OCI-LY7 (cell line): ENCODE data around the gene PLCB3. TPM values are rescaled to one million over a fixed set of nuclear protein-coding genes. Genes with fewer than 3 reads are reported as not detected.

ENCODE experiments used
- BruUV-seq: library from RNA; stranded (reverse); fragments of 400-500 nt; replicated peaks from 2 replicates; lab custom pipeline; 2021; lab: Mats Ljungman, UMichigan
- CTCF ChIA-PET: fragments of 300-600 bp; sonication (Branson Sonifier 250); formaldehyde crosslinking; loops from one replicate; lab custom pipeline; 2022; ENCODE audit warnings: antibody characterized with exemption; ENCODE audit not compliant: unreplicated experiment; lab: Charles Lee
- POLR2A ChIA-PET: fragments of 300-600 bp; sonication (Branson Sonifier 250); formaldehyde crosslinking; loops from one replicate; lab custom pipeline; 2022; ENCODE audit warnings: antibody characterized with exemption; lab: Charles Lee
- DNase-seq: peaks from one replicate; pipeline ENCODE4 v3.0.0-alpha.2; 2015; ENCODE audit warnings: low spot score
- H2AFZ ChIP-seq: fragments of 200-600 bp; sonication (generic), shearing (Covaris generic); 2 replicates; pipeline ENCODE4 v1.6.1; 2014; ENCODE audit warnings: mild to moderate bottlenecking, antibody characterized with exemption, low read length, moderate library complexity
- H3K27ac ChIP-seq: fragments of 200-600 bp; sonication (generic); 2 replicates; pipeline ENCODE4 v1.5.1; 2014; ENCODE audit warnings: mixed run types, low read depth, mild to moderate bottlenecking, moderate library complexity, low read length, inconsistent platforms; ENCODE audit not compliant: poor library complexity, severe bottlenecking
- H3K36me3 ChIP-seq: fragments of 200-600 bp; sonication (generic); 2 replicates; pipeline ENCODE4 v1.6.1; 2014; ENCODE audit warnings: mild to moderate bottlenecking, antibody characterized with exemption, low read length, moderate library complexity, mixed read lengths; ENCODE audit not compliant: insufficient read depth
- H3K4me1 ChIP-seq: fragments of 200-600 bp; sonication (generic); 2 replicates; pipeline ENCODE4 v1.5.1; 2014; ENCODE audit warnings: mild to moderate bottlenecking, low read length; ENCODE audit not compliant: insufficient read depth, poor library complexity, severe bottlenecking
- H3K4me2 ChIP-seq: fragments of 200-600 bp; sonication (generic); 2 replicates; pipeline ENCODE4 v1.6.1; 2014; ENCODE audit warnings: mild to moderate bottlenecking, low read length
- H3K4me3 ChIP-seq: fragments of 200-600 bp; sonication (generic); 2 replicates; pipeline ENCODE4 v1.5.1; 2014; ENCODE audit warnings: mild to moderate bottlenecking, low read depth, low read length; ENCODE audit not compliant: poor library complexity, severe bottlenecking
- H3K79me2 ChIP-seq: fragments of 200-600 bp; sonication (generic); 2 replicates; pipeline ENCODE4 v1.6.1; 2016; ENCODE audit warnings: low read depth, mild to moderate bottlenecking, low read length, moderate library complexity, mixed read lengths; ENCODE audit not compliant: insufficient read depth
- H3K9me2 ChIP-seq: fragments of 200-600 bp; sonication (generic); 2 replicates; pipeline ENCODE4 v1.6.1; 2016; ENCODE audit warnings: mild to moderate bottlenecking, low read length, mixed read lengths; ENCODE audit not compliant: insufficient read depth
- H3K9me3 ChIP-seq: fragments of 200-600 bp; sonication (generic); 2 replicates; pipeline ENCODE4 v1.6.1; 2014; ENCODE audit warnings: mild to moderate bottlenecking, mixed run types, low read length, mixed read lengths
- H4K20me1 ChIP-seq: fragments of 200-600 bp; sonication (generic); 2 replicates; pipeline ENCODE4 v1.6.1; 2014; ENCODE audit warnings: mild to moderate bottlenecking, antibody characterized with exemption, low read length, moderate library complexity, mixed read lengths; ENCODE audit not compliant: insufficient read depth
- EZH2phosphoT487 ChIP-seq: fragments of 200-600 bp; sonication (generic); IDR thresholded peaks from 2 replicates; pipeline ENCODE4 v1.6.1; 2018; ENCODE audit warnings: low read depth, borderline replicate concordance, mild to moderate bottlenecking, mixed run types, antibody characterized with exemption, low read length, moderate library complexity, mixed read lengths
- intact Hi-C: fragments of 100-400 bp; cut with micrococcal nuclease; formaldehyde crosslinking; loops from one replicate; pipeline ENCODE4 v1.10.0; 2022; ENCODE audit not compliant: unreplicated experiment
- total RNA-seq, 2 experiments: library from RNA; depleted of rRNA in 1 of 2; stranded (reverse); fragments of >200 nt in 1 of 2; shearing (Covaris generic) in 1 of 2; gene quantifications; 2 replicates each; pipeline ENCODE4 v1.2.3, GENCODE V29; 2014 to 2022
- TF ChIP-seq, protein P1 (sequence below): fragments of 200-600 bp; sonication (generic); conservative IDR thresholded peaks from 2 replicates; pipeline ENCODE4 v1.5.1; 2014; ENCODE audit warnings: mild to moderate bottlenecking, antibody characterized with exemption, low read length, moderate library complexity, mixed read lengths

PLCB3 gene
- total RNA-seq, 2 experiments from 2014 or later, result 7.6 to 10.3 TPM

DNA sequence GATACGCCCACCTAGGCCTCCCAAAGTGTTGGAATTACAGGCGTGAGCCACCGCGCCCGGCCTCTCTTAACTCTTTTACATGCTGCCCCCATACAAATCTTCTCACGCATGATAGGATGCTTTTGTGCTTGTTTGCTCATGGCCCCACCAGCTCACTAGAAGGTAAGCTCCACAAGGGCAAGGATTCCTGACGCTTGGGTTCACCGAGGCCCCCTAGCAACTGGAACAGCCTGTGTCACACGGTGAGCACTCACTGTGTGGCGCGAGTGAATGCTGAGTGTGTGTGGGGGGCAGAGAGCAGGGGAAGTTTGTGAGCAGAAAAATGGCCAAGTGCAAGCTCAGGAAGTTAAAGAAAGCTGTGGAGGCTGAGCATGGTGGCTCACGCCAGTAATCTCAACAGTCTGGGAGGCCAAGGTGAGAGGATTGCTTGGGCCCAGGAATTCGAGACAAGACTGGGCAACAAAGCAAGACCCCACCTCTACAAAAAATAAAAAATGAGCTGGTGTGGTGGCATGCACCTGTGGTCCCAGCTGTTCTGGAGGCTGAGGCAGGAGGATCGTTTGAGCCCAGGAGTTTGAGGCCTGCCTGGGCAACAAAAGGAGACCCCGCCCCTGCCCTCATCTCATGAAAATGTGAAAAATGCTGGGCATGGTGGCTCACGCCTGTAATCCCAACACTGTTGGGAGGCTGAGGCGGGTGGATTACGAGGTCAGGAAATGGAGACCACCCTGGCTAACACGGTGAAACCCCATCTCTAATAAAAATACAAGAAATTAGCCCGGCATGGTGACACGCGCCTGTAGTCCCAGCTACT, 30.8 kb downstream of the PLCB3 start:
- Histone ChIP-seq H3K27ac (no peak overlapping the region), H3K4me2 (no peak overlapping the region), H2AFZ (no peak overlapping the region), H3K9me3 (no peaks in the 10 kb centered on the region), H3K4me3 (no peak overlapping the region), H3K9me2 (no peaks in the 10 kb centered on the region), H3K36me3 (peaks cover 6% of the 10 kb centered on the region), H4K20me1 (no peaks in the 10 kb centered on the region), H3K79me2 (no peaks in the 10 kb centered on the region), H3K4me1 (peaks cover 14% of the 10 kb centered on the region)
- DNase-seq, result no peak
- no TSS peak for BruUV-seq
- TF ChIP-seq EZH2phosphoT487, result no peak
- TF ChIP-seq, protein P1, sequence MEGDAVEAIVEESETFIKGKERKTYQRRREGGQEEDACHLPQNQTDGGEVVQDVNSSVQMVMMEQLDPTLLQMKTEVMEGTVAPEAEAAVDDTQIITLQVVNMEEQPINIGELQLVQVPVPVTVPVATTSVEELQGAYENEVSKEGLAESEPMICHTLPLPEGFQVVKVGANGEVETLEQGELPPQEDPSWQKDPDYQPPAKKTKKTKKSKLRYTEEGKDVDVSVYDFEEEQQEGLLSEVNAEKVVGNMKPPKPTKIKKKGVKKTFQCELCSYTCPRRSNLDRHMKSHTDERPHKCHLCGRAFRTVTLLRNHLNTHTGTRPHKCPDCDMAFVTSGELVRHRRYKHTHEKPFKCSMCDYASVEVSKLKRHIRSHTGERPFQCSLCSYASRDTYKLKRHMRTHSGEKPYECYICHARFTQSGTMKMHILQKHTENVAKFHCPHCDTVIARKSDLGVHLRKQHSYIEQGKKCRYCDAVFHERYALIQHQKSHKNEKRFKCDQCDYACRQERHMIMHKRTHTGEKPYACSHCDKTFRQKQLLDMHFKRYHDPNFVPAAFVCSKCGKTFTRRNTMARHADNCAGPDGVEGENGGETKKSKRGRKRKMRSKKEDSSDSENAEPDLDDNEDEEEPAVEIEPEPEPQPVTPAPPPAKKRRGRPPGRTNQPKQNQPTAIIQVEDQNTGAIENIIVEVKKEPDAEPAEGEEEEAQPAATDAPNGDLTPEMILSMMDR, result no peak
- ChIA-PET POLR2A (interaction anchor here (2.6 kb wide), 1 partner anchor 75 kb away, joined by 8 read pairs; the partner anchor contains the start of gene FERMT3), CTCF (interaction anchor here (1.3 kb wide), 1 partner anchor 11 kb away, joined by 3 read pairs; no protein-coding TSS in a partner anchor)
- intact Hi-C loops, result no loop called here

DNA sequence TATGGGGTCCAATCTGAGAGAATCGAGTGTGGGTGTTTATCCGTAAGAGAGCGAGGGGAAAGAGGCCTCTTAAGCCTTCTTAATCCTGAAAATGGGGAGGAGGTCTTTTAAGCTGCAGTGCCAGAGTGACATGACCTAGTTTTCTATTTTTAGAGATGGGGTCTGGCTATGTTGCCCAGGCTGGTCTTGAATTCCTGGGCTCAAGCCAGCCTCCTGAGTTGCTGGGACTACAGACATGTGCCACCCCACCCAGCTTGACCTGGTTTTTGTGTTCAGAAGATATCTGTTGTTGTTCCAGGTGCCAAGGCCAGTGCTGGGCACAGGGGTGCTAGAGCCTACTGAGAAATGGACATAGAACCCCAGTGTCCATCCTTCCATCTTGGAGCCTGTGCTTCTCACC, 31.8 kb downstream of the PLCB3 start:
- no peaks in the 10 kb centered on the region for H3K9me3 ChIP-seq
- peaks cover 14% of the 10 kb centered on the region for H3K4me1 ChIP-seq
- no peaks in the 10 kb centered on the region for H3K9me2 ChIP-seq
- H3K4me3 ChIP-seq, result no peak overlapping the region
- peaks cover 5% of the 10 kb centered on the region; the same call in 1 of the 2 replicates for H3K36me3 ChIP-seq
- no TSS peak for BruUV-seq
- no peak overlapping the region for H3K27ac ChIP-seq
- no peaks in the 10 kb centered on the region for H3K79me2 ChIP-seq
- no peak overlapping the region for H2AFZ ChIP-seq
- H3K4me2 ChIP-seq, result peak overlapping the region; percentile 20; the same call in 1 of the 2 replicates
- intact Hi-C loops, result no loop called here
- CTCF ChIA-PET, result no interaction called here
- DNase-seq, result no peak
- POLR2A ChIA-PET, result interaction anchor here (1.1 to 2.6 kb wide), 3 partner anchors 13 to 97 kb away, joined by 3 to 8 read pairs (median 5); partner anchors contain the start of genes FERMT3 and STIP1
- no peaks in the 10 kb centered on the region for H4K20me1 ChIP-seq
- TF ChIP-seq, protein P1, result no peak
- no peak for TF ChIP-seq EZH2phosphoT487
